CD14-positive monocyte (primary cell): ENCODE results near the gene NFE2L3. TPM values are rescaled to one million over a fixed set of nuclear protein-coding genes. Genes with fewer than 3 reads are reported as not detected.

Experiments
- DNase-seq, 3 donors: peaks; one replicate each; pipeline ENCODE4 v3.0.0-alpha.2; 2011 to 2022
- H2AFZ ChIP-seq: 2 replicates; pipeline ENCODE4 v1.6.0; 2012; ENCODE audit warnings: mild to moderate bottlenecking, low read depth, low read length, inconsistent platforms; ENCODE audit not compliant: insufficient read depth, poor library complexity, severe bottlenecking
- H3K27ac ChIP-seq, 2 donors: 1 replicate in 1 of 2; 2 replicates in 1 of 2; pipeline ENCODE4 v1.5.1; 2012 to 2013; ENCODE audit warnings: low read length in 2 of 2, control low read depth in 1 of 2, inconsistent platforms in 1 of 2, low read depth in 1 of 2, mild to moderate bottlenecking in 1 of 2
- H3K27me3 ChIP-seq, 2 donors: one replicate each; pipeline versions ENCODE4 v1.6.0 to v1.6.1; 2011 to 2013; ENCODE audit warnings: low read length in 2 of 2; ENCODE audit not compliant: control insufficient read depth in 2 of 2, insufficient read depth in 2 of 2
- H3K36me3 ChIP-seq, 2 donors: replicated peaks in 1 of 2; 1 replicate in 1 of 2; 2 replicates in 1 of 2; pipeline versions ENCODE4 v1.5.1 to v1.6.1; 2012 to 2013; ENCODE audit warnings: low read length in 2 of 2, control low read depth in 1 of 2, inconsistent platforms in 1 of 2, mild to moderate bottlenecking in 1 of 2; ENCODE audit not compliant: insufficient read depth in 2 of 2, control insufficient read depth in 1 of 2
- H3K4me1 ChIP-seq, 2 donors: 1 replicate in 1 of 2; 2 replicates in 1 of 2; pipeline versions ENCODE4 v1.5.1 to v1.6.1; 2012 to 2013; ENCODE audit warnings: low read length in 2 of 2, control low read depth in 1 of 2, inconsistent platforms in 1 of 2, mild to moderate bottlenecking in 1 of 2, moderate library complexity in 1 of 2; ENCODE audit not compliant: insufficient read depth in 2 of 2, control insufficient read depth in 1 of 2
- H3K4me2 ChIP-seq: replicated peaks from 2 replicates; pipeline ENCODE3; 2012; ENCODE audit warnings: low read length, moderate library complexity, mild to moderate bottlenecking; ENCODE audit not compliant: poor library complexity, severe bottlenecking; ENCODE audit errors: extremely low read depth
- H3K4me3 ChIP-seq, 3 experiments: fragments of 200-600 bp in 1 of 3; sonication (generic) in 1 of 3; replicated peaks in 1 of 3; 1 replicate in 2 of 3; 2 replicates in 1 of 3; pipeline ENCODE4 v1.5.1; 2011 to 2013; ENCODE audit warnings: low read length in 3 of 3, mild to moderate bottlenecking in 3 of 3, control low read depth in 2 of 3, low read depth in 2 of 3, inconsistent platforms in 1 of 3, moderate library complexity in 1 of 3
- H3K79me2 ChIP-seq: 2 replicates; pipeline ENCODE4 v1.6.0; 2012; ENCODE audit warnings: mild to moderate bottlenecking, control low read depth, inconsistent platforms, low read length, moderate library complexity; ENCODE audit not compliant: insufficient read depth
- H3K9ac ChIP-seq: 2 replicates; pipeline ENCODE4 v1.6.0; 2017; ENCODE audit warnings: low read length, mild to moderate bottlenecking; ENCODE audit not compliant: insufficient read depth, poor library complexity, severe bottlenecking
- H3K9me3 ChIP-seq, 2 donors: replicated peaks in 1 of 2; 1 replicate in 1 of 2; 2 replicates in 1 of 2; pipeline versions ENCODE4 v1.5.1 to v1.6.1; 2012 to 2013; ENCODE audit warnings: low read length in 2 of 2, control low read depth in 1 of 2; ENCODE audit not compliant: control insufficient read depth in 1 of 2, insufficient read depth in 1 of 2
- H4K20me1 ChIP-seq: 2 replicates; pipeline ENCODE4 v1.6.0; 2012; ENCODE audit warnings: mild to moderate bottlenecking, low read length, control low read depth, moderate library complexity; ENCODE audit not compliant: insufficient read depth
- H3K27ac Mint-ChIP-seq, 7 donors: one replicate each; pipeline ENCODE4 v1.8.0; 2020; ENCODE audit warnings: mild to moderate bottlenecking in 7 of 7, mixed read lengths in 7 of 7, moderate library complexity in 6 of 7, inconsistent platforms in 2 of 7
- H3K27me3 Mint-ChIP-seq, 3 donors: one replicate each; pipeline ENCODE4 v1.8.0; 2021 to 2022; ENCODE audit warnings: low read depth in 3 of 3, mild to moderate bottlenecking in 3 of 3, mixed read lengths in 3 of 3, moderate library complexity in 3 of 3, inconsistent platforms in 1 of 3
- H3K36me3 Mint-ChIP-seq, 2 donors: one replicate each; pipeline ENCODE4 v1.8.0; 2020; ENCODE audit warnings: mixed read lengths in 2 of 2, inconsistent platforms in 1 of 2, mild to moderate bottlenecking in 1 of 2
- H3K4me1 Mint-ChIP-seq: one replicate; pipeline ENCODE4 v1.8.0; 2020; ENCODE audit warnings: mild to moderate bottlenecking, mixed read lengths
- H3K4me3 Mint-ChIP-seq, 2 donors: one replicate each; pipeline ENCODE4 v1.8.0; 2020; ENCODE audit warnings: mild to moderate bottlenecking in 2 of 2, mixed read lengths in 2 of 2, moderate library complexity in 1 of 2
- H3K9me3 Mint-ChIP-seq, 7 donors: one replicate each; pipeline ENCODE4 v1.8.0; 2020 to 2022; ENCODE audit warnings: mixed read lengths in 7 of 7, mild to moderate bottlenecking in 6 of 7, moderate library complexity in 6 of 7, inconsistent platforms in 2 of 7
- CTCF ChIP-seq: fragments of 200-600 bp; IDR thresholded peaks from one replicate; pipeline ENCODE4 v1.8.0; 2022; ENCODE audit warnings: antibody characterized with exemption, mild to moderate bottlenecking
- WGBS: methylation state at CpG from one replicate; pipeline ENCODE4 v1.1.5; 2013; ENCODE audit warnings: missing lambda C conversion rate; ENCODE audit not compliant: insufficient coverage; 5-methylcytosine and 5-hydroxymethylcytosine counted together
- intact Hi-C, 2 donors: fragments of 100-400 bp; cut with micrococcal nuclease; formaldehyde crosslinking; loops; one replicate each; pipeline versions ENCODE4 v1.15.0 to v1.15.1; 2023
- polyA plus RNA-seq, 3 donors: library from polyadenylated mRNA; depleted of rRNA in 1 of 3; unstranded in 2 of 3; stranded (reverse) in 1 of 3; fragments of 300-500 nt in 2 of 3; fragments of >200 nt in 1 of 3; fragmentation: Illumina TruSeq in 2 of 3; gene quantifications; 1 replicate in 2 of 3; 2 replicates in 1 of 3; pipeline ENCODE4 v1.2.3, GENCODE V29; 2012 to 2021

Gene NFE2L3
- polyA plus RNA-seq, 3 donors, result 4.4 to 17.2 (median 10.6) TPM

GRCh38 chr7:26180792-26181198, 28.8 kb downstream of the NFE2L3 start:
- WGBS, result no CpG with 5 or more reads among the region's 5 CpGs
- no peak overlapping the region for H3K27ac ChIP-seq
- Mint-ChIP-seq H3K4me1 (peaks cover 7% of the 10 kb centered on the region), H3K27ac (no peak overlapping the region), H3K9me3 (peaks cover 0 to 6% (median 3%) of the 10 kb centered on the region in 7 donors), H3K4me3 (no peak overlapping the region), H3K36me3 (peaks cover 0 to 8% of the 10 kb centered on the region in 2 donors), H3K27me3 (peaks cover 0 to 3% (median 2%) of the 10 kb centered on the region in 3 donors)
- no peak overlapping the region for H2AFZ ChIP-seq
- TF ChIP-seq CTCF, result no peak
- intact Hi-C loops, result no loop called here
- H3K79me2 ChIP-seq, result no peaks in the 10 kb centered on the region
- no peaks in the 10 kb centered on the region for H3K9me3 ChIP-seq
- peaks cover 55% of the 10 kb centered on the region for H4K20me1 ChIP-seq
- H3K4me3 ChIP-seq, result no peak overlapping the region
- no peaks in the 10 kb centered on the region for H3K4me1 ChIP-seq
- H3K4me2 ChIP-seq, result no peak overlapping the region
- H3K27me3 ChIP-seq, result no peaks in the 10 kb centered on the region
- no peaks in the 10 kb centered on the region for H3K36me3 ChIP-seq
- H3K9ac ChIP-seq, result no peak overlapping the region
- no peak for DNase-seq

DNA sequence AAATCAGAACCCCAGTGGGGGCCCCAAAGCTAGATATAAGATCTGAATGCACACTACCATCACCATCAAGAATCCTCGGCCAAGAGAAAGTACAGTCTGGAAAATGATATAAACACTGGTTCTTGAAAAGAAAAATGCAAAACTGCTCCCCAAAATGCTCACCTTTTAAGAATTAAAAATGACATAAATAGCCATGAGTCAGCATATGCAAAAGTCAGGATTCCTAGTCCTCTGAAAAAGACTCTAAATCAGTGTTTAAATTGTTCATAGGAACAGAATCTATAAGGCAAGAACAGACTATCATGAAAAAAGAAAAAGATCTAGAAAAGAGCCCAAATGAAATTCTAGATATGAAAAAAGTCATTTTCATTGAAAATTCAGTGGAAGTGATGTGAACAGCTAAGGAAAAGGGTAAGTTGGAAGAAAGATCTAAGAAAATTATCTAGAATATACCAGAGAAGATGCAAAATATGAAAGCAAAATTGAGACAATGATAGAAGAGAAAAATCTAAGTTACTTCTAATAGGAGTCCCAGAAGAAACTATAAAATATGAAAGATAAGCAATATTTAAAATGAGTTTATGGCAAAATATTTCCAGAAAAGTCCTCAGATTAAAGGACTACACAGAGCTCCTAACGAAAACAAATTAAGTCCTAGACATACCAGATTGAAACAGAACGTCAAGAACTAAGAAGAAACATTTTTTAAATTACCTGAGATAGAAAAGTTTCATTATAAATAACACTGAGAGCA, 29.7 kb downstream of the NFE2L3 start:
- no peak overlapping the region for H3K27ac ChIP-seq
- H3K4me1 ChIP-seq, result no peaks in the 10 kb centered on the region
- no CpG with 5 or more reads among the region's 3 CpGs for WGBS

More for the DNA sequence above, 29.7 kb downstream of the NFE2L3 start:
- peaks cover 0 to 13% of the 10 kb centered on the region in 2 donors for H3K36me3 Mint-ChIP-seq
- Histone ChIP-seq H3K27me3 (no peaks in the 10 kb centered on the region), H3K9ac (no peak overlapping the region), H3K36me3 (no peaks in the 10 kb centered on the region), H2AFZ (no peak overlapping the region), H3K79me2 (no peaks in the 10 kb centered on the region), H3K4me2 (no peak overlapping the region), H3K4me3 (no peak overlapping the region), H4K20me1 (peaks cover 63% of the 10 kb centered on the region), H3K9me3 (no peaks in the 10 kb centered on the region)
- H3K27me3 Mint-ChIP-seq, result peaks cover 0 to 3% (median 2%) of the 10 kb centered on the region in 3 donors
- DNase-seq, result no peak
- peaks cover 0 to 4% (median 0%) of the 10 kb centered on the region in 7 donors for H3K9me3 Mint-ChIP-seq
- H3K4me1 Mint-ChIP-seq, result peaks cover 12% of the 10 kb centered on the region
- no peak for TF ChIP-seq CTCF
- intact Hi-C loops, result no loop called here
- H3K4me3 Mint-ChIP-seq, result no peak overlapping the region
- H3K27ac Mint-ChIP-seq, result no peak overlapping the region
